ENCODE results near the gene FBXO38. TPM values are rescaled to one million over a fixed set of nuclear protein-coding genes. Genes with fewer than 3 reads are reported as not detected.

Gene FBXO38
- total RNA-seq, 2 donors from 2014 or later = 38.2 to 45.1 TPM

DNA sequence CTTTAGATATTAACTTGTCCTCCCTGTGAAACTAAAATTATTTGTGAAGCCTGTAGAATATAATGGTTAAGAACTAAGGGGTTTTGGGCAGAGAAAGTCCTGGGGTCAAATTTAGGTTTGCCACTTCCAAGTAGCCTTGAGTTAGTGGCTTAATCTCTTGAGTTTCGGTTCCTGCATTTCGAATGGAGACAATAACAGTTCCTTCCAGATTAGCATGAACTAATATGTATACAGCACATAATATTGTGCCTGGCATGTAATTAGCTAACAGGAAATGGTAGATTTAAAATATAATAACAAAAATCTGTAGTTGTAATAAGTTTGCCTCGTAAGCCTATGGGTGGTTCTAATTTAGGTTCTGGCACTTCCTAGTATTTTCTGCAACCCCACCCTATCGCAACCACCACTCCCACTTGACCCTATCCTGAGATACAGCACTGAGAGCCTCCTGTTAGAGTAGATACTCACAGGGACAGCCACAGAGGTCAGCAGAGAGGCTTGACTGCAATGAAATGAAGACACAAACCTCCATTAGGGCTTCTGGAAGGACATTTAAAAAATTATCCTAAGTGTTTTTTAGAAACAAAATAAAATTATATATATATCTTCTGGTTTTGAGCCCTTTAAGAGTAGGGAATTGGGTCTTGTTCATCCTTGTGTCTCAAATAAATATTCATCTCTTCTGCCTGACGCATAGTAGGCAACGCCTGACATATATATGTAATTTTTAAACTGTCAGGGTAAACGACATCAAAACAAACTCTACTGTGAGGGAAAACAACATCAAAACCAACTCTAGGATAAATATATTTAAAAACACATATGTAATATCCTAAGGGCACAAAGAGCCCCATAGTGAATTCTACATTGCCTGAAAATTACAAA is 39.9 kb upstream of the FBXO38 start:
- no peaks in the 10 kb centered on the region for H3K27me3 ChIP-seq
- H3K9me3 ChIP-seq = no peaks in the 10 kb centered on the region
- no peak for DNase-seq
- no peaks in the 10 kb centered on the region for H3K4me1 ChIP-seq
- intact Hi-C loops (cut with DNase I) = no loop called here
- TF ChIP-seq CTCF (IDR thresholded peaks at IDR 0.05) = no peak
- H3K36me3 ChIP-seq = no peaks in the 10 kb centered on the region
- H3K9ac ChIP-seq (ENCODE audit: low read depth in 2 of 2, low read length in 2 of 2) = no peak overlapping the region
- no peak overlapping the region for H3K27ac ChIP-seq
- H3K4me3 ChIP-seq = no peak overlapping the region

DNA sequence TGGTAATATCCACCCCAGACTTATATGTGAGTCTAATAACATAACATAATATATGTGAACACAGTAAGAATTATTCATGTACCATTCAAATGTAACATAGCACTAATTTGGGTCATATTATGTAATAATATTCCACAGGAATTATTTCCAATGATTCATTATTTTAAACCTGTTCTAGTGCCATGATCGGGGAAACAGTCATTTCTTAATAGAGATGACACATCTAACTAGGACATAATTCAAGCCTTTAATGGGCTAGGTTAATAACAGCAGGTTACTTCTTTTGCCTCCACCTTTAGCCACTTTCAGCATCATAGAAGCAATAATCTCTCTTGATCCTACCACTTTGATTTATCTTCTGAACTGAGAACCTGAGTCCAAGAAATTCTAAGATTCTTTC is 36.1 kb upstream of the FBXO38 start:
- Histone ChIP-seq H3K27ac (no peak overlapping the region), H3K27me3 (no peaks in the 10 kb centered on the region), H3K9ac (ENCODE audit: low read depth in 2 of 2, low read length in 2 of 2) (no peak overlapping the region), H3K9me3 (no peaks in the 10 kb centered on the region), H3K36me3 (no peaks in the 10 kb centered on the region), H3K4me1 (no peaks in the 10 kb centered on the region), H3K4me3 (no peak overlapping the region)
- no peak for DNase-seq
- TF ChIP-seq CTCF (IDR thresholded peaks at IDR 0.05) = no peak
- intact Hi-C loops (cut with DNase I) = no loop called here

- Histone ChIP-seq H3K36me3 (no peaks in the 10 kb centered on the region), H3K4me1 (no peaks in the 10 kb centered on the region), H3K9me3 (no peaks in the 10 kb centered on the region), H3K4me3 (no peak overlapping the region), H3K27ac (no peak overlapping the region), H3K9ac (ENCODE audit: low read depth in 2 of 2, low read length in 2 of 2) (no peak overlapping the region), H3K27me3 (no peaks in the 10 kb centered on the region)
- intact Hi-C loops (cut with DNase I) = no loop called here
- TF ChIP-seq CTCF (IDR thresholded peaks at IDR 0.05) = no peak
- no peak for DNase-seq
Measured at GRCh38 chr5:148352696-148353095, 31.1 kb upstream of the FBXO38 start.

DNA sequence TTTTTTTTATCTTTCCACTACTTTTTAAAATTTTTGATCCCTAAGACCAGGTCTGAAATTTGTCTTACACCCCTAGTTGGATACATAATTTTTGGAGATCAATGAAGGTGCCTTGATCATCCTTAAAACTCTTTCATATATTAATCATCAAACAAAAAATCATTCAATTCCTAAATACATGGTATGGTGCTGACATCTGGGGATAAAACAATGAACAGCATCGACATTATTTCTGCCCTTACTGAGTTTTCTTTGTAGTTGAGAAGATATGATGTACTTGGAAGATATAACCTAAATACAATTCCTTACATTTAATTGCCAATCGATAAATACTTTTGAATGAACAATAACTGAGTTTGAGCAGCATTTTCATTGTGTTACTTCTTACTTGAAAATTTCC is 30.1 kb upstream of the FBXO38 start:
- no peak for DNase-seq
- H3K4me1 ChIP-seq = no peaks in the 10 kb centered on the region
- H3K4me3 ChIP-seq = no peak overlapping the region
- no peak overlapping the region for H3K27ac ChIP-seq
- H3K9ac ChIP-seq (ENCODE audit: low read depth in 2 of 2, low read length in 2 of 2) = no peak overlapping the region
- no peak for TF ChIP-seq CTCF (IDR thresholded peaks at IDR 0.05)
- intact Hi-C loops (cut with DNase I) = no loop called here
- H3K9me3 ChIP-seq = no peaks in the 10 kb centered on the region
- no peaks in the 10 kb centered on the region for H3K27me3 ChIP-seq
- no peaks in the 10 kb centered on the region for H3K36me3 ChIP-seq

DNA sequence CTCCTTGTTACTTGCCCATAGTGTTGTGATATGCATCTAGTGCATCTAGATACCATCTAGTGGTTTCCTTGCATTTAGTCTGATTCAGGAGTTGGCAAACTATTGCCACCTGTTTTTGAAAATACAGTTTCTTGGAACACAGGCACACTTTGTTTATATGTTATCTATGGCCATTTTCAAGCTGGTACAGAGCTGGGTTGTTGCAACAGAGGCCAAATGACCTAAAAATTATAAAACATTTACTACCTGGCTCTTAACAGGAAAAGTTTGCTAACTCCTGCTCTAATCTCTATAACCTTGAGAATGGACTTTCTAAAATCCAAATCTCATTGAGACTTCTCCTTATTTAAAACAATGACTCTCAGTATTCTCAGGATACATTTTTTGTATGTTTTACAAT is 19.4 kb upstream of the FBXO38 start:
- H3K27me3 ChIP-seq = no peaks in the 10 kb centered on the region
- H3K27ac ChIP-seq = no peak overlapping the region
- no peak for TF ChIP-seq CTCF (IDR thresholded peaks at IDR 0.05)
- no peaks in the 10 kb centered on the region for H3K36me3 ChIP-seq
- intact Hi-C loops (cut with DNase I) = no loop called here
- no peak for DNase-seq
- no peaks in the 10 kb centered on the region for H3K4me1 ChIP-seq
- H3K9me3 ChIP-seq = no peaks in the 10 kb centered on the region
- H3K9ac ChIP-seq (ENCODE audit: low read depth in 2 of 2, low read length in 2 of 2) = no peak overlapping the region
- no peak overlapping the region for H3K4me3 ChIP-seq

All from colonic mucosa (tissue), 4 donors.